Testis (tissue), 5 donors: ENCODE results near the gene TAF11. TPM values are rescaled to one million over a fixed set of nuclear protein-coding genes. Genes with fewer than 3 reads are reported as not detected.
"Not testable (repeated sequence)": the region's sequence is repeated elsewhere in the genome, so short reads cannot be mapped to it uniquely, and the experiment has no call there.

Source experiments
- DNase-seq: peaks from one replicate; pipeline ENCODE4 v3.0.0-alpha.2; 2019
- H3K27ac ChIP-seq, 2 donors: fragments of 200-600 bp; sonication (generic); one replicate each; pipeline ENCODE4 v1.5.1; 2019
- H3K27me3 ChIP-seq: fragments of 200-600 bp; sonication (generic); one replicate; pipeline ENCODE4 v1.5.1; 2019
- H3K36me3 ChIP-seq: fragments of 200-600 bp; sonication (generic); one replicate; pipeline ENCODE4 v1.5.1; 2017; ENCODE audit warnings: low read depth; ENCODE audit errors: missing control alignments
- H3K4me1 ChIP-seq: fragments of 200-600 bp; sonication (generic); one replicate; pipeline ENCODE4 v1.5.1; 2019
- H3K4me3 ChIP-seq, 2 donors: fragments of 200-600 bp; sonication (generic); one replicate each; pipeline ENCODE4 v1.5.1; 2017 to 2019
- H3K9me3 ChIP-seq: fragments of 200-600 bp; sonication (generic); one replicate; pipeline ENCODE4 v1.5.1; 2017
- POLR2A ChIP-seq: fragments of 450-650 bp; IDR thresholded peaks from one replicate; pipeline ENCODE4 v1.6.1; 2017; ENCODE audit warnings: antibody characterized with exemption, mild to moderate bottlenecking, moderate library complexity
- WGBS, 2 donors: methylation state at CpG; one replicate each; pipeline ENCODE4 v1.1.5; 2018; 5-methylcytosine and 5-hydroxymethylcytosine counted together
- intact Hi-C: fragments of 100-400 bp; cut with DNase I; formaldehyde crosslinking; loops from one replicate; pipeline ENCODE4 v1.15.1; 2023; ENCODE audit warnings: low total_unique reads
- long read RNA-seq, 2 donors: transcript quantifications; one replicate each; lab custom pipeline, GENCODE V29; 2026
- polyA plus RNA-seq: library from polyadenylated mRNA; stranded (reverse); fragments of 350-450 nt; fragmentation: Illumina TruSeq; extraction: RNeasy Lipid Tissue Mini Kit (QIAGEN cat#74804); gene quantifications from one replicate; pipeline ENCODE4 v1.2.3, GENCODE V29; 2014; ENCODE audit warnings: low read depth, low replicate concordance; ENCODE audit not compliant: insufficient read depth
- total RNA-seq, 2 donors: library from RNA; depleted of rRNA; stranded (reverse); fragments of >200 nt; gene quantifications; one replicate each; pipeline ENCODE4 v1.2.3, GENCODE V29; 2016
- TF ChIP-seq, protein P1 (sequence below), 3 experiments: fragments of 450-650 bp in 2 of 3; fragments of 200-600 bp in 1 of 3; sonication (generic) in 1 of 3; IDR thresholded peaks; one replicate each; pipeline ENCODE4 v1.5.1; 2016 to 2019; ENCODE audit warnings: antibody characterized with exemption in 3 of 3, mild to moderate bottlenecking in 2 of 3, moderate library complexity in 1 of 3

TAF11 gene, protein sequence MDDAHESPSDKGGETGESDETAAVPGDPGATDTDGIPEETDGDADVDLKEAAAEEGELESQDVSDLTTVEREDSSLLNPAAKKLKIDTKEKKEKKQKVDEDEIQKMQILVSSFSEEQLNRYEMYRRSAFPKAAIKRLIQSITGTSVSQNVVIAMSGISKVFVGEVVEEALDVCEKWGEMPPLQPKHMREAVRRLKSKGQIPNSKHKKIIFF
- total RNA-seq, result 10 to 100 TPM; 65.9 to 69.7 TPM
- polyA plus RNA-seq, result 52.2 TPM
- long read RNA-seq, donor 1, transcript TAF11-201 (5 exons, 1,580 nt), result major isoform, 17 of 25 reads
- long read RNA-seq, donor 1, partial matches to known transcripts, result 8 of 25 reads
- long read RNA-seq, donor 1, other reads (novel, unspliced or antisense), result 0 of 25 reads
- long read RNA-seq, donor 2, transcript TAF11-201 (5 exons, 1,580 nt), result major isoform, 8 of 10 reads
- long read RNA-seq, donor 2, partial matches to known transcripts, result 0 of 10 reads
- long read RNA-seq, donor 2, other reads (novel, unspliced or antisense), result 0 of 10 reads

DNA sequence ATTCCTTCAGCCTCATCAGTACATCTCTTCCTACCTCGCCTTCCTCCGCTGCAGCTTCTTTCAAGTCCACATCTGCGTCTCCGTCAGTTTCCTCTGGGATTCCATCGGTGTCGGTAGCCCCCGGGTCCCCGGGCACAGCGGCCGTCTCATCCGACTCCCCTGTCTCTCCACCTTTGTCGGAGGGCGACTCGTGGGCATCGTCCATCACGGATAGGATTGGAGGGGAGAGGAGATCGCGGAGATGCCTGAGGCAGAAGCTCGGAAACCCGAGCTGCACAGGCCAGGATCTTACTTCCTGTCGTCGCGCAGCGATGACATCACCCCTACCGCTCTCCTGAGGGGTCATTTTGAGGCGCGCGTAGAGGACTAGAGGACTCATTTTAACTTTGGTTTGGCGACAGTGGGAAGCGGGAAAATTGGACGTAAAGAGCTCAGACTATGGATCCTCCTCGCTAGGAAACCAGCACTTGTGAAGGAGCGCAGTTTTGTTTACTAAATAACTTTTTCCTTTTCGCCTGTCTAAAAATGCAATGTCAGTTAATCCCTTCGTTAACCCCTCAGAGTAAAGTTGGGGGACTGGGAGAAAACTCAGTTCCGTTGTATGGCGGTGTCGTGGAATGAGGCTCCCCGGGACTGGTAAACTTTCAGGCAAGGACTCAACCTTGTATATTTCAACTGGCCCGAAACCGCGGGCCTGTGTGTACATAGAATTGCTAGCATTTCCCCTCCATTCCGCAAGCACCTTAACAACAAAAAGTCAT is at the start of gene TAF11:
TAF11 (minus strand) TSS at position 290 of the 761 bp plus-strand sequence; CDS start at position 205, 85 bp downstream.
- WGBS, 2 donors, result 0 to 1% methylated on average over 42 to 43 of the region's 43 CpGs
- H3K9me3 ChIP-seq, result no peaks in the 10 kb centered on the region
- TF ChIP-seq, protein P1, sequence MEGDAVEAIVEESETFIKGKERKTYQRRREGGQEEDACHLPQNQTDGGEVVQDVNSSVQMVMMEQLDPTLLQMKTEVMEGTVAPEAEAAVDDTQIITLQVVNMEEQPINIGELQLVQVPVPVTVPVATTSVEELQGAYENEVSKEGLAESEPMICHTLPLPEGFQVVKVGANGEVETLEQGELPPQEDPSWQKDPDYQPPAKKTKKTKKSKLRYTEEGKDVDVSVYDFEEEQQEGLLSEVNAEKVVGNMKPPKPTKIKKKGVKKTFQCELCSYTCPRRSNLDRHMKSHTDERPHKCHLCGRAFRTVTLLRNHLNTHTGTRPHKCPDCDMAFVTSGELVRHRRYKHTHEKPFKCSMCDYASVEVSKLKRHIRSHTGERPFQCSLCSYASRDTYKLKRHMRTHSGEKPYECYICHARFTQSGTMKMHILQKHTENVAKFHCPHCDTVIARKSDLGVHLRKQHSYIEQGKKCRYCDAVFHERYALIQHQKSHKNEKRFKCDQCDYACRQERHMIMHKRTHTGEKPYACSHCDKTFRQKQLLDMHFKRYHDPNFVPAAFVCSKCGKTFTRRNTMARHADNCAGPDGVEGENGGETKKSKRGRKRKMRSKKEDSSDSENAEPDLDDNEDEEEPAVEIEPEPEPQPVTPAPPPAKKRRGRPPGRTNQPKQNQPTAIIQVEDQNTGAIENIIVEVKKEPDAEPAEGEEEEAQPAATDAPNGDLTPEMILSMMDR (IDR thresholded peaks at IDR 0.05), result peak in 1 of 3 experiments; percentile 21
- TF ChIP-seq POLR2A, result no peak
- H3K36me3 ChIP-seq, result no peaks in the 10 kb centered on the region
- H3K4me3 ChIP-seq, result peak within 1 kb of the TSS; percentile 88 to 91
- H3K27me3 ChIP-seq, result no peaks in the 10 kb centered on the region
- peak within 1 kb of the TSS; percentile 73 to 87 for H3K27ac ChIP-seq
- H3K4me1 ChIP-seq, result no peaks in the 10 kb centered on the region
- intact Hi-C loops, result no loop called here
- peak; percentile 97 for DNase-seq

DNA sequence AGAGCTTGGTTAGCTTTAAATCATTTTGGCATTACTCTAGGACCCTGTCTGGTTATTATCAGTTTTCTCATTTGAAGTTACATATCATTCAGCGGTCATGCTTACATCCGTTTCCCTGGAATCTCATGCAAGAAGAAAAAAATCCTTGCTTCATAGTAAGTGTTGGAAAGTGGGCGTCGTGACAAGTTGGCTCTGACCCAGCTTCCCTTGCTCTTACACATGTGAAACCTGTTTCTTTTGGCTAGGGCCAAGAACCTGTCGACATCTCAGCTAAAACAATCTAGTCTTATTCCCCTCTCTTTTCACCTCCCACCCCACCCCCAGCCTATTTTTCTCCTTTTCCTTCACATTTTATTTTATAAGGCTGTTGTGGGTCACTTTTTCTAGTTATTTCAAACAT is 46.7 kb upstream of the TAF11 start:
- WGBS, 2 donors, result 41 to 43% methylated on average over 5 of the region's 5 CpGs
- Histone ChIP-seq H3K4me1 (peaks cover 51% of the 10 kb centered on the region), H3K27me3 (no peaks in the 10 kb centered on the region), H3K9me3 (no peaks in the 10 kb centered on the region), H3K4me3 (no peak overlapping the region), H3K36me3 (no peaks in the 10 kb centered on the region), H3K27ac (peak overlapping the region in 1 of 2 donors; percentile 44)
- intact Hi-C loops, result no loop called here
- peak; percentile 74 for DNase-seq
- no peak for TF ChIP-seq POLR2A
- TF ChIP-seq, protein P1 (IDR thresholded peaks at IDR 0.05), result no peak

DNA sequence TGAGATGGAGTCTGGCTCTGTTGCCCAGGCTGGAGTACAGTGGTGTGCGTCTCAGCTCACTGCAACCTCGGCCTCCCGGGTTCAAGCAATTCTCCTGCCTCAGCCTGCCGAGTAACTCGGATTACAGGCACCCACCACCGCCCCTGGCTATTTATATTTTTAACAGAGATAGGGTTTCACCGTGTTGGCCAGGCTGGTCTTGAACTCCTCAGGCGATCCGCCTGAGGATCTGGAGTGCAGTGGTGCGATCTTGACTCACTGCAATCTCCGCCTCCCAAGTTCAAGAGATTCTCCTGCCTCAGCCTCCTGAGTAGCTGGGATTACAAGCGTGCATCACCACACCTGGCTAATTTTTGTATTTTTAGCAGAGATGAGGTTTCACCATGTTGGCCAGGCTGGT is 44.4 kb upstream of the TAF11 start:
- peaks cover 42% of the 10 kb centered on the region for H3K4me1 ChIP-seq
- H3K27ac ChIP-seq, result peak overlapping the region in 1 of 2 donors; percentile 78
- H3K27me3 ChIP-seq, H3K9me3 ChIP-seq, H3K4me3 ChIP-seq, intact Hi-C loops, H3K36me3 ChIP-seq, DNase-seq: not testable (repeated sequence)
- WGBS, 2 donors, result 93 to 95% methylated on average over 11 to 12 of the region's 12 CpGs

DNA sequence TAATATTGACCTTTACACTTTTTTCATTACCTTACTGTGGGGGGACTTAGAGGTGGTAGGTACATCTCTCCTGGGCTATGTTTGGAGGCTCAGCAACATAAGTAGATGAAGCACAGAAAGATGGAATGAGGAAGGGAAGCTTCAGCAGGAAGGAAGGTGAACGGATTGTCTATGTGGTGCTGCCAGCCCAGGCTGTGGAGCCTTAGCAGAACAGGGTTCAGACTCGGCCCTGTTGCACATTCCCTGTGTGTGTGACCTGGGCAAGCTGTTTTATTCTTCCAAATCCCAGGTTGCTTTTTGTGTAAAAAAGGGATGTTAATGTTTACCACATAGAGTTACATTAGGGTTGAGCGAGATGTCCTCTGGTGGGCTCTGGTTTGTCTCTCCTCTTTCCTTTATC is 42.4 kb upstream of the TAF11 start:
- TF ChIP-seq POLR2A, result no peak
- TF ChIP-seq, protein P1 (IDR thresholded peaks at IDR 0.05), result no peak
- Histone ChIP-seq H3K27ac (peak overlapping the region; percentile 56 to 78), H3K4me3 (no peak overlapping the region), H3K9me3 (no peaks in the 10 kb centered on the region), H3K36me3 (no peaks in the 10 kb centered on the region), H3K27me3 (no peaks in the 10 kb centered on the region), H3K4me1 (peaks cover 40% of the 10 kb centered on the region)
- WGBS, 2 donors, result 27 to 38% methylated on average over 3 of the region's 3 CpGs
- intact Hi-C loops, result no loop called here
- no peak for DNase-seq
